Transverse colon (tissue), 4 donors: ENCODE measurements around the gene TSPAN5.

Source experiments
- EP300 ChIP-seq: sonication (generic); formaldehyde crosslinking; IDR thresholded peaks from one replicate; pipeline ENCODE4 v1.6.1; 2017; ENCODE audit warnings: antibody characterized with exemption, low read depth
- POLR2A ChIP-seq: fragments of 450-650 bp; IDR thresholded peaks from one replicate; pipeline ENCODE4 v1.6.1; 2016; ENCODE audit warnings: antibody characterized with exemption, mild to moderate bottlenecking, moderate library complexity
- POLR2AphosphoS5 ChIP-seq, 3 donors: sonication (generic); formaldehyde crosslinking; IDR thresholded peaks; one replicate each; pipeline ENCODE4 v1.6.1; 2016; ENCODE audit warnings: antibody characterized with exemption in 3 of 3
- TF ChIP-seq, protein P1 (sequence below), 5 experiments: fragments of 200-600 bp in 3 of 5; fragments of 450-650 bp in 2 of 5; sonication (generic) in 3 of 5; IDR thresholded peaks; 1 replicate in 2 of 5; 2 replicates in 3 of 5; pipeline ENCODE4 v1.5.1; 2016 to 2017; ENCODE audit warnings: antibody characterized with exemption in 5 of 5, inconsistent platforms in 3 of 5, mild to moderate bottlenecking in 2 of 5, moderate library complexity in 1 of 5

DNA sequence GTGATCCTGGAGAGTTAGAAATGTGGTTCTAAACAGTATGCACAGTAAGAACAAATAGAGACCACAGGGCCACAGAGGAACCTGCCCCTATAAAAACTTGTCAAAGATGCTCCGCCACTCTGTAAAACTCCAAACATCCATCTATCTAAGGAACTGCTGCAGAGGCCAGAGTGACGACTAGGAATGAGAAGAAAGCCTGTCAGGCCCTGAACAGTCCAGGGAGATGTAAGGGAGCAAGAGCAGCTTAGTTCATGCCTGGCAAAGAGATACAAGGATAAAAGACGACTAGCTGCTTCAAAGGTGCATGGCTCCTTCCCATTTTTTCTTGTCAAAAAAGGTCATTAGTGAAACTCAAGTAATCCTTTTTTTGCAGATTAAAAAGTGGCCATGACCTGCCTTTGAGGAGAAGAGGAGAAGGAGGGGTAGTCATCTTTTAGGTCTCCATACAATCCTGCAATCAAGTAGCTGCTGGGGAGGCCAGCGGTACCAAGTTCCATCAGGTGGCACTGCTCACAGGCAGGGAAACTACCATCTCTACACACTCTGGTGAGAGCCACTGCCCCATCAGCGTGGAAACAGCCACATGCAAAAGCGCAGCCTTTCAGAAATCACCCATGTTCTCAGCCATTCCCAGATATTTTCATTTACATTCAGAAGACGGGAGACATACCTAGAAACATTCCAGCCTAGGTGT lies 162.1 kb downstream of the TSPAN5 start:
- TF ChIP-seq, protein P1, sequence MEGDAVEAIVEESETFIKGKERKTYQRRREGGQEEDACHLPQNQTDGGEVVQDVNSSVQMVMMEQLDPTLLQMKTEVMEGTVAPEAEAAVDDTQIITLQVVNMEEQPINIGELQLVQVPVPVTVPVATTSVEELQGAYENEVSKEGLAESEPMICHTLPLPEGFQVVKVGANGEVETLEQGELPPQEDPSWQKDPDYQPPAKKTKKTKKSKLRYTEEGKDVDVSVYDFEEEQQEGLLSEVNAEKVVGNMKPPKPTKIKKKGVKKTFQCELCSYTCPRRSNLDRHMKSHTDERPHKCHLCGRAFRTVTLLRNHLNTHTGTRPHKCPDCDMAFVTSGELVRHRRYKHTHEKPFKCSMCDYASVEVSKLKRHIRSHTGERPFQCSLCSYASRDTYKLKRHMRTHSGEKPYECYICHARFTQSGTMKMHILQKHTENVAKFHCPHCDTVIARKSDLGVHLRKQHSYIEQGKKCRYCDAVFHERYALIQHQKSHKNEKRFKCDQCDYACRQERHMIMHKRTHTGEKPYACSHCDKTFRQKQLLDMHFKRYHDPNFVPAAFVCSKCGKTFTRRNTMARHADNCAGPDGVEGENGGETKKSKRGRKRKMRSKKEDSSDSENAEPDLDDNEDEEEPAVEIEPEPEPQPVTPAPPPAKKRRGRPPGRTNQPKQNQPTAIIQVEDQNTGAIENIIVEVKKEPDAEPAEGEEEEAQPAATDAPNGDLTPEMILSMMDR (IDR thresholded peaks at IDR 0.05) = no peak
- TF ChIP-seq POLR2AphosphoS5 (IDR thresholded peaks at IDR 0.05) (no peak), POLR2A (no peak), EP300 (no peak)
